DOHH2 (cell line): ENCODE results near the gene GNAT1.

Experiments used
- H3F3A ChIP-seq: fragments of 200-600 bp; sonication (generic), shearing (Covaris generic); 2 replicates; pipeline ENCODE4 v1.6.0; 2016; ENCODE audit warnings: antibody characterized with exemption, mild to moderate bottlenecking; ENCODE audit not compliant: control insufficient read depth, insufficient read depth
- H3K27ac ChIP-seq: fragments of 200-600 bp; sonication (generic); 2 replicates; pipeline ENCODE4 v1.5.1; 2014; ENCODE audit warnings: low read depth, mild to moderate bottlenecking, low read length, moderate library complexity
- H3K27me3 ChIP-seq: fragments of 200-600 bp; sonication (generic); 2 replicates; pipeline ENCODE4 v1.6.1; 2014; ENCODE audit warnings: mild to moderate bottlenecking, low read length, mixed read lengths; ENCODE audit not compliant: control insufficient read depth
- H3K36me3 ChIP-seq: fragments of 200-600 bp; sonication (generic); 2 replicates; pipeline ENCODE4 v1.6.1; 2014; ENCODE audit warnings: mild to moderate bottlenecking, low read length, moderate library complexity, mixed read lengths; ENCODE audit not compliant: control insufficient read depth
- H3K4me1 ChIP-seq: fragments of 200-600 bp; sonication (generic); 2 replicates; pipeline ENCODE4 v1.6.1; 2014; ENCODE audit warnings: mild to moderate bottlenecking, low read length, mixed read lengths; ENCODE audit not compliant: control insufficient read depth
- H3K4me2 ChIP-seq: fragments of 200-600 bp; sonication (generic); 2 replicates; pipeline ENCODE4 v1.6.0; 2014; ENCODE audit warnings: mild to moderate bottlenecking, low read length, moderate library complexity
- H3K4me3 ChIP-seq: fragments of 200-600 bp; sonication (generic); 2 replicates; pipeline ENCODE4 v1.5.1; 2014; ENCODE audit warnings: mild to moderate bottlenecking, low read length, mixed read lengths
- H3K79me2 ChIP-seq: fragments of 200-600 bp; sonication (generic); 2 replicates; pipeline ENCODE4 v1.6.1; 2014; ENCODE audit warnings: mild to moderate bottlenecking, low read length, mixed read lengths; ENCODE audit not compliant: control insufficient read depth
- H3K9me2 ChIP-seq: fragments of 200-600 bp; sonication (generic); replicated peaks from 2 replicates; pipeline ENCODE4 v1.6.1; 2014; ENCODE audit warnings: mild to moderate bottlenecking, low read length, mixed read lengths; ENCODE audit not compliant: control insufficient read depth
- H3K9me3 ChIP-seq: fragments of 200-600 bp; sonication (generic); 2 replicates; pipeline ENCODE4 v1.6.1; 2014; ENCODE audit warnings: antibody characterized with exemption, low read length, mixed read lengths; ENCODE audit not compliant: control insufficient read depth, insufficient read depth
- H4K20me1 ChIP-seq: fragments of 200-600 bp; sonication (generic); 2 replicates; pipeline ENCODE4 v1.6.0; 2014; ENCODE audit warnings: low read depth, mild to moderate bottlenecking, antibody characterized with exemption, low read length, moderate library complexity; ENCODE audit not compliant: control insufficient read depth, insufficient read depth
- CTCF ChIP-seq: fragments of 200-600 bp; sonication (generic); IDR thresholded peaks from one replicate; pipeline ENCODE4 v1.5.1; 2014; ENCODE audit warnings: antibody characterized with exemption, mild to moderate bottlenecking, low read depth, low read length; ENCODE audit not compliant: poor library complexity, severe bottlenecking
- EZH2phosphoT487 ChIP-seq: fragments of 200-600 bp; sonication (generic); IDR thresholded peaks from 2 replicates; pipeline ENCODE4 v1.6.1; 2017; ENCODE audit warnings: borderline replicate concordance, mild to moderate bottlenecking, antibody characterized with exemption, low read length, moderate library complexity, mixed read lengths

Gene GNAT1

GRCh38 chr3:50164984-50165909 is 26.2 kb upstream of the GNAT1 start:
- Histone ChIP-seq H4K20me1 (no peaks in the 10 kb centered on the region), H3K4me3 (no peak overlapping the region), H3K36me3 (no peaks in the 10 kb centered on the region), H3K4me1 (no peaks in the 10 kb centered on the region), H3K9me2 (no peaks in the 10 kb centered on the region), H3F3A (no peaks in the 10 kb centered on the region), H3K79me2 (no peaks in the 10 kb centered on the region), H3K27me3 (peaks cover 9% of the 10 kb centered on the region; the same call in 1 of the 2 replicates), H3K4me2 (no peak overlapping the region), H3K9me3 (no peaks in the 10 kb centered on the region), H3K27ac (no peak overlapping the region)
- TF ChIP-seq EZH2phosphoT487: no peak
- TF ChIP-seq CTCF: no peak

- no peak overlapping the region for H3K27ac ChIP-seq
- no peak overlapping the region for H3K4me3 ChIP-seq
- H3K79me2 ChIP-seq: no peaks in the 10 kb centered on the region
- TF ChIP-seq CTCF (no peak), EZH2phosphoT487 (no peak)
- H3K36me3 ChIP-seq: no peaks in the 10 kb centered on the region
- H3K9me3 ChIP-seq: no peaks in the 10 kb centered on the region
- H4K20me1 ChIP-seq: no peaks in the 10 kb centered on the region
- no peaks in the 10 kb centered on the region for H3K4me1 ChIP-seq
- H3K4me2 ChIP-seq: no peak overlapping the region
- H3K9me2 ChIP-seq: no peaks in the 10 kb centered on the region
- no peaks in the 10 kb centered on the region for H3F3A ChIP-seq
- peaks cover 9% of the 10 kb centered on the region; the same call in 1 of the 2 replicates for H3K27me3 ChIP-seq
Observed at GRCh38 chr3:50165910-50166538, 25.4 kb upstream of the GNAT1 start.

- H3K27me3 ChIP-seq: peaks cover 9% of the 10 kb centered on the region; the same call in 1 of the 2 replicates
- no peaks in the 10 kb centered on the region for H3F3A ChIP-seq
- no peaks in the 10 kb centered on the region for H3K36me3 ChIP-seq
- no peaks in the 10 kb centered on the region for H3K79me2 ChIP-seq
- H3K9me3 ChIP-seq: no peaks in the 10 kb centered on the region
- no peak overlapping the region for H3K27ac ChIP-seq
- no peaks in the 10 kb centered on the region for H4K20me1 ChIP-seq
- no peak for TF ChIP-seq EZH2phosphoT487
- TF ChIP-seq CTCF: no peak
- no peak overlapping the region for H3K4me2 ChIP-seq
- no peaks in the 10 kb centered on the region for H3K9me2 ChIP-seq
- no peaks in the 10 kb centered on the region for H3K4me1 ChIP-seq
- no peak overlapping the region for H3K4me3 ChIP-seq
Observed at GRCh38 chr3:50166620-50167019, 24.8 kb upstream of the GNAT1 start.
